Loucy (cell line): ENCODE results near the gene UNC5C.

Experiments used
- EZH2phosphoT487 ChIP-seq: fragments of 200-600 bp; IDR thresholded peaks from 2 replicates; pipeline ENCODE4 v1.6.1; 2018; ENCODE audit warnings: antibody characterized with exemption, mild to moderate bottlenecking, moderate library complexity, borderline replicate concordance
- TF ChIP-seq, protein P1 (sequence below): fragments of 200-600 bp; sonication (generic); conservative IDR thresholded peaks from 2 replicates; pipeline ENCODE4 v1.5.1; 2014; ENCODE audit warnings: mild to moderate bottlenecking, antibody characterized with exemption, low read length

DNA sequence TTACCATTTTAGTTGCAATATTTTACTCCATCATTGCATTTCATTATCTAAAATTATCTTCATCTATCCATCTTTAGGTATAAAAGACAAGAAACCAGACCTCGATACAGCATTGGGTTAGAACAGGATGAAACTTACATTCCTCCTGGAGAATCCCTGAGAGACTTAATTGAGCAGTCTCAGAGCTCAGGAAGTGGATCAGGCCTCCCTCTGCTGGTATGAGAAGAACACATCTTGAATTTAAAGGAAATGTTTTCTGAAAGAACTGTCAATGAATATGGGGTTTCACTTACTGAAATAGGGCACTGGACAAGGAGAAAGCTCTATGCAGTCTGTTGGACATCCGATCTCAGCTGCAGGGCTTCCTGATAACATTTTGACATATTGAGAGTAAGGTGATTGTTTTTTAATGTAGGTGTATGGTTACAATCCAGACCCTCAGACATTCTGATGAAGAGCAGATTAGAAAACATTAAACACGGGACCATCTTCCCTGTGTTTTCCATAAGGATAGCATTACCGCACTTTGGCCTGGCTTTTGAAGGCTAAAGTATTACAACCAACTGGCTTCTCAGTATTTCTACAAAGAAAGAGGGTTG lies 423.8 kb downstream of the UNC5C start:
- TF ChIP-seq, protein P1, sequence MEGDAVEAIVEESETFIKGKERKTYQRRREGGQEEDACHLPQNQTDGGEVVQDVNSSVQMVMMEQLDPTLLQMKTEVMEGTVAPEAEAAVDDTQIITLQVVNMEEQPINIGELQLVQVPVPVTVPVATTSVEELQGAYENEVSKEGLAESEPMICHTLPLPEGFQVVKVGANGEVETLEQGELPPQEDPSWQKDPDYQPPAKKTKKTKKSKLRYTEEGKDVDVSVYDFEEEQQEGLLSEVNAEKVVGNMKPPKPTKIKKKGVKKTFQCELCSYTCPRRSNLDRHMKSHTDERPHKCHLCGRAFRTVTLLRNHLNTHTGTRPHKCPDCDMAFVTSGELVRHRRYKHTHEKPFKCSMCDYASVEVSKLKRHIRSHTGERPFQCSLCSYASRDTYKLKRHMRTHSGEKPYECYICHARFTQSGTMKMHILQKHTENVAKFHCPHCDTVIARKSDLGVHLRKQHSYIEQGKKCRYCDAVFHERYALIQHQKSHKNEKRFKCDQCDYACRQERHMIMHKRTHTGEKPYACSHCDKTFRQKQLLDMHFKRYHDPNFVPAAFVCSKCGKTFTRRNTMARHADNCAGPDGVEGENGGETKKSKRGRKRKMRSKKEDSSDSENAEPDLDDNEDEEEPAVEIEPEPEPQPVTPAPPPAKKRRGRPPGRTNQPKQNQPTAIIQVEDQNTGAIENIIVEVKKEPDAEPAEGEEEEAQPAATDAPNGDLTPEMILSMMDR: peak; percentile 72
- no peak for TF ChIP-seq EZH2phosphoT487
